SK-N-SH (cell line): ENCODE measurements around the gene WDR81. TPM values are rescaled to one million over a fixed set of nuclear protein-coding genes. Genes with fewer than 3 reads are reported as not detected.

Experiments used
- CTCF ChIA-PET: fragments of 300-600, 350-600 bp; formaldehyde crosslinking; extraction: SDS; loops from one replicate; lab custom pipeline; 2021; lab: Yijun Ruan, JAX
- POLR2A ChIA-PET: fragments of 350-600 bp; sonication (Branson Sonifier 250); formaldehyde crosslinking; extraction: SDS; loops from one replicate; lab custom pipeline; 2020; ENCODE audit warnings: antibody characterized with exemption, inconsistent platforms; lab: Yijun Ruan, JAX
- DNase-seq: peaks from one replicate; pipeline ENCODE4 v3.0.0; 2012
- H2AFZ ChIP-seq: fragments of 200-600 bp; sonication (generic); 2 replicates; pipeline ENCODE4 v1.8.1; 2016; ENCODE audit warnings: antibody characterized with exemption, mild to moderate bottlenecking, low read depth
- H3F3A ChIP-seq: fragments of 200-600 bp; sonication (generic); replicated peaks from 2 replicates; pipeline ENCODE3; 2016; ENCODE audit warnings: antibody characterized with exemption, mild to moderate bottlenecking; ENCODE audit not compliant: insufficient read depth
- H3K27ac ChIP-seq, 2 experiments: fragments of 200-500 bp in 1 of 2; fragments of 200-600 bp in 1 of 2; sonication (Bioruptor generic) in 1 of 2; sonication (generic), shearing (Covaris generic) in 1 of 2; 2 replicates each; pipeline versions ENCODE4 v1.5.1 to v1.6.1; 2014 to 2016; ENCODE audit warnings: low read depth in 2 of 2, inconsistent platforms in 1 of 2, low read length in 1 of 2, mild to moderate bottlenecking in 1 of 2, mixed read lengths in 1 of 2
- H3K27me3 ChIP-seq: fragments of 200-600 bp; sonication (generic), shearing (Covaris generic); 2 replicates; pipeline ENCODE4 v1.6.1; 2016; ENCODE audit warnings: mixed run types; ENCODE audit not compliant: insufficient read depth
- H3K36me3 ChIP-seq, 2 experiments: fragments of 200-500 bp in 1 of 2; fragments of 200-600 bp in 1 of 2; sonication (Bioruptor generic) in 1 of 2; sonication (generic) in 1 of 2; replicated peaks in 1 of 2; 2 replicates each; pipeline versions ENCODE3 to v1.5.1; 2014 to 2016; ENCODE audit warnings: low read length in 1 of 2, mild to moderate bottlenecking in 1 of 2; ENCODE audit not compliant: insufficient read depth in 2 of 2, control insufficient read depth in 1 of 2
- H3K4me1 ChIP-seq, 2 experiments: fragments of 200-500 bp in 1 of 2; fragments of 200-600 bp in 1 of 2; sonication (Bioruptor generic) in 1 of 2; sonication (generic), shearing (Covaris generic) in 1 of 2; 2 replicates each; pipeline versions ENCODE4 v1.5.1 to v1.6.1; 2014 to 2016; ENCODE audit warnings: low read depth in 1 of 2, low read length in 1 of 2, mixed run types in 1 of 2; ENCODE audit not compliant: insufficient read depth in 2 of 2, control insufficient read depth in 1 of 2
- H3K4me2 ChIP-seq: fragments of 200-600 bp; sonication (generic), shearing (Covaris generic); 2 replicates; pipeline ENCODE4 v1.6.1; 2017; ENCODE audit warnings: mixed run types
- H3K4me3 ChIP-seq, 2 experiments: fragments of 200-500 bp in 1 of 2; fragments of 200-600 bp in 1 of 2; sonication (Bioruptor generic) in 1 of 2; sonication (generic), shearing (Covaris generic) in 1 of 2; 2 replicates each; pipeline versions ENCODE4 v1.5.1 to v1.8.1; 2014 to 2016; ENCODE audit warnings: low read depth in 2 of 2, inconsistent platforms in 1 of 2, low read length in 1 of 2, mild to moderate bottlenecking in 1 of 2, mixed read lengths in 1 of 2, moderate library complexity in 1 of 2
- H3K79me2 ChIP-seq: fragments of 200-600 bp; sonication (generic); 2 replicates; pipeline ENCODE4 v1.8.1; 2017; ENCODE audit warnings: mild to moderate bottlenecking; ENCODE audit not compliant: insufficient read depth
- H3K9ac ChIP-seq: fragments of 200-600 bp; sonication (generic); 2 replicates; pipeline ENCODE4 v1.6.1; 2017; ENCODE audit warnings: mixed run types
- H3K9me2 ChIP-seq: fragments of 200-600 bp; sonication (generic); 2 replicates; pipeline ENCODE4 v1.6.1; 2017; ENCODE audit warnings: mixed run types
- H3K9me3 ChIP-seq: fragments of 200-600 bp; sonication (generic); 2 replicates; pipeline ENCODE4 v1.6.1; 2017; ENCODE audit warnings: mixed run types, mild to moderate bottlenecking, moderate library complexity
- H4K20me1 ChIP-seq: fragments of 200-600 bp; sonication (generic); 2 replicates; pipeline ENCODE4 v1.6.1; 2017; ENCODE audit warnings: mild to moderate bottlenecking, mixed run types; ENCODE audit not compliant: insufficient read depth
- CHD2 ChIP-seq: fragments of 150-350 bp; IDR thresholded peaks from 2 replicates; pipeline ENCODE4 v1.6.1; 2018; ENCODE audit warnings: low read length; ENCODE audit not compliant: partially characterized antibody
- CTCF ChIP-seq: fragments of 200-600 bp; sonication (generic); IDR thresholded peaks from 2 replicates; pipeline ENCODE4 v1.6.1; 2017; ENCODE audit warnings: antibody characterized with exemption, mild to moderate bottlenecking, moderate library complexity
- EP300 ChIP-seq, 2 experiments: IDR thresholded peaks; 2 replicates each; pipeline versions ENCODE4 v1.4.0 to v1.6.1; 2012; ENCODE audit warnings: borderline replicate concordance in 1 of 2, low read depth in 1 of 2, low read length in 1 of 2
- EZH2phosphoT487 ChIP-seq: fragments of 200-600 bp; sonication (generic); IDR thresholded peaks from 2 replicates; pipeline ENCODE4 v1.6.1; 2017; ENCODE audit warnings: low read depth, mixed run types, mild to moderate bottlenecking, antibody characterized with exemption, moderate library complexity, borderline replicate concordance
- FOXJ3 ChIP-seq: sonication (generic); formaldehyde crosslinking; IDR thresholded peaks from 2 replicates; pipeline ENCODE4 v1.5.1; 2020; ENCODE audit warnings: mild to moderate bottlenecking, missing genetic modification reagents
- FOXM1 ChIP-seq: IDR thresholded peaks from 2 replicates; pipeline ENCODE4 v1.4.0; 2012; ENCODE audit warnings: low read depth, mild to moderate bottlenecking
- GABPA ChIP-seq: IDR thresholded peaks from 2 replicates; pipeline ENCODE4 v1.4.0; 2012; ENCODE audit warnings: low read depth, mild to moderate bottlenecking
- JUND ChIP-seq: IDR thresholded peaks from 2 replicates; pipeline ENCODE4 v1.4.0; 2012
- MEF2A ChIP-seq: IDR thresholded peaks from 2 replicates; pipeline ENCODE4 v1.4.0; 2012; ENCODE audit warnings: low read depth, borderline replicate concordance
- POLR2AphosphoS5 ChIP-seq: IDR thresholded peaks from 2 replicates; pipeline ENCODE4 v1.6.1; 2012; ENCODE audit warnings: low read depth, low read length
- RAD21 ChIP-seq: IDR thresholded peaks from 2 replicates; pipeline ENCODE4 v1.6.1; 2012; ENCODE audit warnings: mild to moderate bottlenecking, low read length
- RCOR1 ChIP-seq: fragments of 150-350 bp; IDR thresholded peaks from 2 replicates; pipeline ENCODE4 v1.6.1; 2017; ENCODE audit warnings: antibody characterized with exemption, low read length
- RFX5 ChIP-seq: IDR thresholded peaks from 2 replicates; pipeline ENCODE4 v1.6.1; 2012; ENCODE audit warnings: mild to moderate bottlenecking, improper control_type of control experiment, low read length
- RXRA ChIP-seq: IDR thresholded peaks from 2 replicates; pipeline ENCODE4 v1.4.0; 2012; ENCODE audit warnings: low read depth, mild to moderate bottlenecking, borderline replicate concordance
- SIN3A ChIP-seq: IDR thresholded peaks from 2 replicates; pipeline ENCODE4 v1.6.1; 2012; ENCODE audit warnings: low read depth, mild to moderate bottlenecking, low read length, moderate library complexity, borderline replicate concordance
- SMC3 ChIP-seq: IDR thresholded peaks from 2 replicates; pipeline ENCODE4 v1.6.1; 2012; ENCODE audit warnings: low read depth, low read length, improper control_type of control experiment
- TAF1 ChIP-seq: IDR thresholded peaks from 2 replicates; pipeline ENCODE4 v1.6.1; 2012; ENCODE audit warnings: low read depth, mild to moderate bottlenecking, low read length, moderate library complexity, borderline replicate concordance
- TCF12 ChIP-seq: IDR thresholded peaks from 2 replicates; pipeline ENCODE4 v1.4.0; 2012
- USF2 ChIP-seq: fragments of 150-350 bp; IDR thresholded peaks from 2 replicates; pipeline ENCODE4 v1.6.1; 2017; ENCODE audit warnings: antibody characterized with exemption, low read length, low read depth, borderline replicate concordance
- YY1 ChIP-seq: IDR thresholded peaks from 2 replicates; pipeline ENCODE4 v1.4.0; 2012; ENCODE audit warnings: low read depth, mild to moderate bottlenecking
- ZBTB33 ChIP-seq: IDR thresholded peaks from 2 replicates; pipeline ENCODE4 v1.4.0; 2012; ENCODE audit warnings: low read depth, borderline replicate concordance
- WGBS: methylation state at CpG from one replicate; pipeline ENCODE4 v1.1.6; 2017; ENCODE audit warnings: low lambda C conversion rate; 5-methylcytosine and 5-hydroxymethylcytosine counted together
- polyA plus RNA-seq, 3 experiments: library from polyadenylated mRNA; depleted of rRNA; stranded (reverse); fragments of >200 nt; gene quantifications; 2 replicates each; pipeline ENCODE4 v1.2.3, GENCODE V29; 2012
- TF ChIP-seq, protein P1 (sequence below): IDR thresholded peaks from 2 replicates; pipeline ENCODE4; 2012
- TF ChIP-seq, protein P2 (sequence below): IDR thresholded peaks from 2 replicates; pipeline ENCODE4 v1.4.0; 2012; ENCODE audit warnings: low read depth

Gene WDR81
- polyA plus RNA-seq, 1 of the 3 experiments (the other 2 are of a cell fraction), result 9.3 TPM

DNA sequence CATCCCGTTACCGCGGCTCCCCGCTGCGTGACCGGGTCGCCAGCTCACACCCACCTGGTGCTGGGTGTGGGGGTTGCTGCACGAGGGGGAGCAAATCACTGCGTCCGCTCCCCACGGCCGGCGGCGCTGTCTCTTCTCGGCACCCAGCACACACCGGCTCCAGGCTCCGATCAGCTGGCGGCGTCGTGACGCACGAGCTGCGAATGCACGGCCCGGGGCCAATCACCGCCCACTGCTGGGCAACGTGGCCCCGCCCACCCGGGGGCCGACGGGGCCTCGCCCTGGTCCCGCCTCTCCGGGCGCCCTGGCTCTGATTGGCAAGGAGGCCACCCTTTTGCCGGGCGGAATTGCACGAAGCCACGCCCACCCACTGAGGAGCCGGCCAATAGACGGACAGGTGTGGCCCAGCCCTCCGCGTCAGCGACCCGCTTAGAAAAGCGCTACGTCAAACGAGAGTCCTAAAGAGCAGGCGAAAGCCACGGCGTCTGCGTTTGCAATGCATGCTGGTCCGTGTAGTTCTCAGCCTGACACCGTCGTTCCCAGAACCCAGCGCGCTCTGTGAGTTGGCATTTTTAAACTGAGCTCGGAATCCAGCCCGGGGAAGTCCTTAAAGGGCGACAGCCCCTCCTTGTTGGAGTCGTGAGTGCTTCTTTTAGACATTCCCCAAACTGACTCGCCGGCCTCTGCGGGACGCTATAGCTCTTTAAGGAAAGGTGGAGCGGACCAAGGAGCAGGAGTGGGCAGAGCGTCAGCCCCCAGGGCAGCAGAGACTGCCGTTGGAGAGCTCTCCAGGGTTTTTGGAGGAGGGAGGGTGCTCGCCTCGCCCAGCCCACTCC is 8.2 kb upstream of the WDR81 start:
- H3K9me3 ChIP-seq, result no peaks in the 10 kb centered on the region
- H3K27me3 ChIP-seq, result no peaks in the 10 kb centered on the region
- H3K9ac ChIP-seq, result peak overlapping the region; percentile 100
- H3K4me3 ChIP-seq, result peak overlapping the region; percentile 85 to 95
- ChIA-PET POLR2A (interaction anchor here (0.5 to 3.6 kb wide), 13 partner anchors 9 to 402 kb away, joined by 3 to 24 read pairs (median 4); partner anchors contain the start of genes PRPF8, RILP, RPA1 and SERPINF1), CTCF (interaction anchor here (0.6 to 8.4 kb wide), 18 partner anchors 9 to 819 kb away, joined by 3 to 112 read pairs (median 3); no protein-coding TSS in a partner anchor)
- H3K36me3 ChIP-seq, result peaks cover 24 to 26% of the 10 kb centered on the region in 2 experiments
- peaks cover 51% of the 10 kb centered on the region for H3F3A ChIP-seq
- peak overlapping the region; percentile 99 for H3K4me2 ChIP-seq
- peaks cover 12 to 31% of the 10 kb centered on the region in 2 experiments; a peak in 3 of 4 replicates for H3K4me1 ChIP-seq
- WGBS, result 0% methylated on average over 22 of the region's 70 CpGs
- peaks cover 40% of the 10 kb centered on the region for H4K20me1 ChIP-seq
- DNase-seq, result peak; percentile 100
- H3K9me2 ChIP-seq, result no peaks in the 10 kb centered on the region
- H3K79me2 ChIP-seq, result peaks cover 56% of the 10 kb centered on the region
- H3K27ac ChIP-seq, result peak overlapping the region; percentile 99 to 100
- 0 out of 2 replicates have a peak overlapping the region, but pooled peaks have one; percentile 26 for H2AFZ ChIP-seq
- TF ChIP-seq GABPA, result no peak
- no peak for TF ChIP-seq EP300 (IDR thresholded peaks at IDR 0.05; ENCODE audit: borderline replicate concordance in 1 of 2, low read depth in 1 of 2, low read length in 1 of 2)
- peak; percentile 95 for TF ChIP-seq SIN3A
- peak; percentile 77 for TF ChIP-seq RFX5
- no peak for TF ChIP-seq RAD21
- TF ChIP-seq EZH2phosphoT487, result no peak
- no peak; the same call in 1 of the 2 replicates for TF ChIP-seq TCF12
- TF ChIP-seq POLR2AphosphoS5, result peak; percentile 97
- TF ChIP-seq CTCF, result peak; percentile 11; the same call in 1 of the 2 replicates
- TF ChIP-seq, protein P1, sequence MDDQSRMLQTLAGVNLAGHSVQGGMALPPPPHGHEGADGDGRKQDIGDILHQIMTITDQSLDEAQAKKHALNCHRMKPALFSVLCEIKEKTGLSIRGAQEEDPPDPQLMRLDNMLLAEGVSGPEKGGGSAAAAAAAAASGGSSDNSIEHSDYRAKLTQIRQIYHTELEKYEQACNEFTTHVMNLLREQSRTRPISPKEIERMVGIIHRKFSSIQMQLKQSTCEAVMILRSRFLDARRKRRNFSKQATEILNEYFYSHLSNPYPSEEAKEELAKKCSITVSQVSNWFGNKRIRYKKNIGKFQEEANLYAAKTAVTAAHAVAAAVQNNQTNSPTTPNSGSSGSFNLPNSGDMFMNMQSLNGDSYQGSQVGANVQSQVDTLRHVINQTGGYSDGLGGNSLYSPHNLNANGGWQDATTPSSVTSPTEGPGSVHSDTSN, result peak; percentile 99
- TF ChIP-seq USF2, result peak; percentile 57
- TF ChIP-seq YY1, result no peak
- TF ChIP-seq CHD2, result peak; percentile 92
- TF ChIP-seq ZBTB33, result peak; percentile 50; the same call in 1 of the 2 replicates
- TF ChIP-seq JUND, result no peak
- 0 out of 2 replicates have a peak, but pooled peaks have one; percentile 40 for TF ChIP-seq RCOR1
- TF ChIP-seq MEF2A, result no peak
- TF ChIP-seq TAF1, result peak; percentile 95
- TF ChIP-seq SMC3, result no peak
- no peak for TF ChIP-seq RXRA
- TF ChIP-seq FOXM1, result no peak
- no peak for TF ChIP-seq FOXJ3 (CRISPR knock-in tag)
- TF ChIP-seq, protein P2, sequence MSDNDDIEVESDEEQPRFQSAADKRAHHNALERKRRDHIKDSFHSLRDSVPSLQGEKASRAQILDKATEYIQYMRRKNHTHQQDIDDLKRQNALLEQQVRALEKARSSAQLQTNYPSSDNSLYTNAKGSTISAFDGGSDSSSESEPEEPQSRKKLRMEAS, result no peak; the same call in none of the 2 replicates
